ENCODE data around the gene CD4.
A peak's percentile ranks its signal among the peaks of the same experiment; 100 is the strongest.
"Not testable (repeated sequence)": the region's sequence is repeated elsewhere in the genome, so short reads cannot be mapped to it uniquely, and the experiment has no call there.

Gene CD4

GRCh38 chr12:6869049-6870021 is 80.0 kb downstream of the CD4 start:
- DNase-seq = peak; percentile 58

GRCh38 chr12:6870304-6870703 is 81.0 kb downstream of the CD4 start:
- DNase-seq = not testable (repeated sequence)
